AG04450 (cell line): ENCODE results near the gene SFXN5. TPM values are rescaled to one million over a fixed set of nuclear protein-coding genes. Genes with fewer than 3 reads are reported as not detected.
"Not testable (repeated sequence)": the region's sequence is repeated elsewhere in the genome, so short reads cannot be mapped to it uniquely, and the experiment has no call there.

ENCODE experiments used
- CTCF ChIA-PET: fragments of 300-600, 350-600 bp; formaldehyde crosslinking; extraction: SDS; loops from one replicate; lab custom pipeline; 2022; ENCODE audit warnings: antibody characterized with exemption, inconsistent platforms; lab: Charles Lee
- POLR2A ChIA-PET: fragments of 350-600 bp; formaldehyde crosslinking; extraction: SDS; loops from one replicate; lab custom pipeline; 2021; ENCODE audit warnings: antibody characterized with exemption, inconsistent platforms; lab: Yijun Ruan, JAX
- DNase-seq: peaks from one replicate; pipeline ENCODE4 v3.0.0-alpha.2; 2011; ENCODE audit warnings: low read depth, low spot score
- H3K27ac ChIP-seq: one replicate; pipeline ENCODE4 v1.5.1; 2012; ENCODE audit warnings: low read depth, low read length, control low read depth
- H3K27me3 ChIP-seq: one replicate; pipeline ENCODE4 v1.6.0; 2012; ENCODE audit warnings: low read length; ENCODE audit not compliant: control insufficient read depth, insufficient read depth
- H3K4me3 ChIP-seq: 2 replicates; pipeline ENCODE4 v1.5.1; 2011; ENCODE audit warnings: mild to moderate bottlenecking, low read depth, low read length, control low read depth
- H3K9me3 ChIP-seq: 2 replicates; pipeline ENCODE4 v1.5.1; 2012; ENCODE audit warnings: low read length; ENCODE audit not compliant: control insufficient read depth, insufficient read depth
- CTCF ChIP-seq: IDR thresholded peaks from 2 replicates; pipeline ENCODE4 v1.5.1; 2011; ENCODE audit warnings: low read depth, low read length, control low read depth, inconsistent platforms
- polyA plus RNA-seq: library from polyadenylated mRNA; depleted of rRNA; stranded (reverse); fragments of >200 nt; gene quantifications from 2 replicates; pipeline ENCODE4 v1.2.3, GENCODE V29; 2011

Gene SFXN5
- polyA plus RNA-seq, 1 experiment, result 11.8 TPM

DNA sequence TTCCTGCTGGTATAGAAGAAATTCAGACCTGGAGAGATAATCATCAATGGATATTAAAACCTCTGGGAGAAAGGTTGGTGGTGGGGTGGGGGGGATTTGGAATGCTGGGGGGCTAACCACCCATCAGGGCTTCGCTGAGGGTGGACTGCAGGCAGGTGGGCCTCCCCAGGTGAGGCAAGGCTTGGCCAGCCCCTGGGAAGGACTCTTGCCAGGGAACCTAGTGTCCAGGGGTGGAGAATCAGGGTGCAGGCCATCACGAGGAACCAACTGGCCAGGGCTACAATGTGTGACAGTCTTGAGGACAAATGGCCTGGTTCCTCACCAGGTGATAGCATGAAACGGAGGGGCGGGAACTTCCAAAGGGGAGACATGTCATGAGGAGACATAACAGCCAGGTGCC lies 29.4 kb upstream of the SFXN5 start:
- TF ChIP-seq CTCF, result no peak
- H3K9me3 ChIP-seq, result no peaks in the 10 kb centered on the region
- no peaks in the 10 kb centered on the region for H3K27me3 ChIP-seq
- no peak for DNase-seq
- POLR2A ChIA-PET, result no interaction called here
- H3K27ac ChIP-seq, result no peak overlapping the region
- no peak overlapping the region for H3K4me3 ChIP-seq
- CTCF ChIA-PET, result no interaction called here

DNA sequence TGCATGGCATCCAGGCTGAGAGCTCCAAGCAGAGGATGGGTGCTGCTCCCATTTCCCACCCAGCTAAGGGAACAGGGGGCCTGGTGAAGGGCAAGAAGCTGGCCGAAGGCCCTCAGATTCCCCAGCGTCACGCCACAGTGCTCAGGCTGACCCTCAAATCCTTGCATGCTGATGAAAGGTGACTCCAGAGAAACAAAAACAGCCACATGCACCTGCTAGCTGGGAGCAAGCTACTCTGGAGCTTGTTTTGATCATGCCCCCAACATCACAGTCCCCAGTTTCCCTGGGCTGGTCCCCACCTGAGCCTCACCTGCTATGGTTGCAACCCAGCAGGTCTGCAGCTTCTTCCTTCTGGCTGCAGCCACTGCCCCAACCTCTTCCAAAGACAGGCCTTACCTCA lies 28.0 kb upstream of the SFXN5 start:
- Histone ChIP-seq H3K27me3 (no peaks in the 10 kb centered on the region), H3K9me3 (no peaks in the 10 kb centered on the region), H3K27ac (no peak overlapping the region), H3K4me3 (no peak overlapping the region)
- CTCF ChIA-PET, result interaction anchor here (1.1 kb wide), 1 partner anchor 56 kb away, joined by 3 read pairs; no protein-coding TSS in a partner anchor
- POLR2A ChIA-PET, result no interaction called here
- TF ChIP-seq CTCF, result no peak
- no peak for DNase-seq

DNA sequence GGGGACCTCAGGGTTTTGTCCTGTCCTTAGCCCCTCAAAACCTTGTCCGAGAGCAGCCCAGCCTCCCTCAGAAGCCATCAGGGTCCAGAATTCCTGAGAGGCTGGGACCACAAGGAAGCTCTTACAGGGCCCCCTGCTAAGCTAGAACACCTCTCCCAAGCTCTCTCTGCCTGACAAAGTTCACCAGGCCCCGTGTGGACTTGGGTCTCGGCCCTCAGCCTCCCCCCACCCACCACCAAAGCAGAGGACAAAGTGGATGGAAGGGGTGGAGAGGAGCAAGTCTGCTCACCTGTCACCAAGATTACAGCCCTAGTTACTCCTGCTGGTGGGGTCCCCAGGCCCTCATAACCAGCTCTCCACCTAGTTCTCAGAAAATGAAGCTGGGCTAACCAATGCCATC lies 24.4 kb upstream of the SFXN5 start:
- POLR2A ChIA-PET, result interaction anchor here (1.2 kb wide), 1 partner anchor 17 kb away, joined by 3 read pairs; the partner anchor contains the start of gene RAB11FIP5
- no peak for TF ChIP-seq CTCF
- DNase-seq, result no peak
- Histone ChIP-seq H3K9me3 (no peaks in the 10 kb centered on the region), H3K4me3 (no peak overlapping the region), H3K27me3 (no peaks in the 10 kb centered on the region), H3K27ac (no peak overlapping the region)
- CTCF ChIA-PET, result interaction anchor here (1.5 to 4.6 kb wide), 2 partner anchors 10 to 81 kb away, joined by 6 to 18 read pairs; no protein-coding TSS in a partner anchor

GRCh38 chr2:73093601-73094218 lies 22.2 kb upstream of the SFXN5 start:
- not testable (repeated sequence) for DNase-seq, H3K4me3 ChIP-seq, H3K27ac ChIP-seq, H3K9me3 ChIP-seq, H3K27me3 ChIP-seq
- POLR2A ChIA-PET, result interaction anchor here (0.7 kb wide), 1 partner anchor 84 kb away, joined by 5 read pairs; no protein-coding TSS in a partner anchor
- CTCF ChIA-PET, result interaction anchor here (1.6 to 4.6 kb wide), 2 partner anchors 8 to 63 kb away, joined by 7 to 18 read pairs; no protein-coding TSS in a partner anchor

GRCh38 chr2:73092146-73092783 lies 20.8 kb upstream of the SFXN5 start:
- DNase-seq, result no peak
- no peaks in the 10 kb centered on the region; the same call in 1 of the 2 replicates for H3K9me3 ChIP-seq
- no peaks in the 10 kb centered on the region for H3K27me3 ChIP-seq
- peak overlapping the region; percentile 21 for H3K27ac ChIP-seq
- no peak for TF ChIP-seq CTCF
- no peak overlapping the region for H3K4me3 ChIP-seq
- ChIA-PET CTCF (interaction anchor here (1.6 to 1.9 kb wide), 2 partner anchors 64 to 85 kb away, joined by 5 to 7 read pairs; no protein-coding TSS in a partner anchor), POLR2A (interaction anchor here (1.6 kb wide), 1 partner anchor 20 kb away, joined by 4 read pairs; no protein-coding TSS in a partner anchor)
